H1 (cell line): ENCODE measurements around the gene SRGAP3. TPM values are rescaled to one million over a fixed set of nuclear protein-coding genes. Genes with fewer than 3 reads are reported as not detected.

ENCODE experiments used
- CTCF ChIA-PET: fragments of 300-600 bp; sonication (Branson Sonifier 250); formaldehyde crosslinking; loops from one replicate; lab custom pipeline; 2021; ENCODE audit not compliant: partially characterized antibody; lab: Charles Lee
- POLR2A ChIA-PET: fragments of 300-600 bp; sonication (Branson Sonifier 250); formaldehyde crosslinking; loops from one replicate; lab custom pipeline; 2021; ENCODE audit warnings: inconsistent platforms; ENCODE audit not compliant: partially characterized antibody; lab: Charles Lee
- DNase-seq, 2 experiments: peaks; one replicate each; pipeline versions ENCODE4 v3.0.0 to v3.0.0-alpha.2; 2010 to 2022; ENCODE audit warnings: low spot score in 2 of 2, low read depth in 1 of 2, mixed read lengths in 1 of 2
- FAIRE-seq: peaks from 2 replicates; lab custom pipeline; 2011; peaks lifted over from hg19 to GRCh38; lab: Jason Lieb, UNC
- H2AFZ ChIP-seq: 2 replicates; pipeline ENCODE4 v1.8.1; 2012; ENCODE audit warnings: low read length, inconsistent platforms
- H2AK5ac ChIP-seq: 2 replicates; pipeline ENCODE4 v1.6.1; 2013; ENCODE audit warnings: low read depth, low read length
- H2BK120ac ChIP-seq: replicated peaks from 2 replicates; pipeline ENCODE3; 2013; ENCODE audit warnings: low read depth, low read length, inconsistent platforms
- H2BK12ac ChIP-seq: 2 replicates; pipeline ENCODE4 v1.6.1; 2013; ENCODE audit warnings: low read depth, low read length
- H2BK15ac ChIP-seq: 2 replicates; pipeline ENCODE4 v1.6.1; 2013; ENCODE audit warnings: low read length
- H2BK20ac ChIP-seq: 2 replicates; pipeline ENCODE4 v1.6.1; 2013; ENCODE audit warnings: low read length
- H2BK5ac ChIP-seq: 2 replicates; pipeline ENCODE4 v1.6.1; 2013; ENCODE audit warnings: low read depth, low read length
- H3K14ac ChIP-seq: 2 replicates; pipeline ENCODE4 v1.6.1; 2013; ENCODE audit warnings: inconsistent platforms; ENCODE audit not compliant: insufficient read length
- H3K18ac ChIP-seq: 2 replicates; pipeline ENCODE4 v1.6.1; 2013; ENCODE audit warnings: low read length; ENCODE audit errors: extremely low read depth
- H3K23ac ChIP-seq: 2 replicates; pipeline ENCODE4 v1.6.1; 2013; ENCODE audit warnings: inconsistent platforms; ENCODE audit not compliant: insufficient read length
- H3K23me2 ChIP-seq: 2 replicates; pipeline ENCODE4 v1.6.1; 2013; ENCODE audit warnings: low read depth, low read length
- H3K27ac ChIP-seq: 2 replicates; pipeline ENCODE4 v1.6.1; 2011; ENCODE audit warnings: low read depth, low read length, inconsistent platforms
- H3K27me3 ChIP-seq, 4 experiments: replicated peaks in 1 of 4; 1 replicate in 1 of 4; 2 replicates in 3 of 4; pipeline versions ENCODE4 v1.6.1 to v1.8.1; 2011 to 2013; ENCODE audit warnings: low read length in 3 of 4, mild to moderate bottlenecking in 3 of 4, inconsistent platforms in 2 of 4, mixed read lengths in 2 of 4, moderate library complexity in 1 of 4; ENCODE audit not compliant: control insufficient read depth in 3 of 4, insufficient read depth in 3 of 4; ENCODE audit errors: extremely low read depth in 1 of 4
- H3K36me3 ChIP-seq, 4 experiments: 2 replicates each; pipeline versions ENCODE4 v1.6.1 to v1.8.1; 2011 to 2013; ENCODE audit warnings: mild to moderate bottlenecking in 4 of 4, low read length in 3 of 4, moderate library complexity in 2 of 4, control low read depth in 1 of 4, inconsistent platforms in 1 of 4; ENCODE audit not compliant: insufficient read depth in 4 of 4, control insufficient read depth in 2 of 4
- H3K4ac ChIP-seq: replicated peaks from 2 replicates; pipeline ENCODE3; 2013; ENCODE audit warnings: low read length, low read depth, mixed read lengths, inconsistent platforms; ENCODE audit not compliant: insufficient read length
- H3K4me1 ChIP-seq, 4 experiments: replicated peaks in 1 of 4; 1 replicate in 1 of 4; 2 replicates in 3 of 4; pipeline versions ENCODE4 v1.6.1 to v1.8.1; 2011 to 2013; ENCODE audit warnings: low read length in 3 of 4, inconsistent platforms in 2 of 4, mixed read lengths in 1 of 4; ENCODE audit not compliant: insufficient read depth in 4 of 4, control insufficient read depth in 3 of 4
- H3K4me2 ChIP-seq, 2 experiments: 2 replicates each; pipeline versions ENCODE4 v1.6.1 to v1.8.1; 2011 to 2013; ENCODE audit warnings: low read depth in 2 of 2, low read length in 2 of 2, control low read depth in 1 of 2, inconsistent platforms in 1 of 2, mild to moderate bottlenecking in 1 of 2; ENCODE audit not compliant: insufficient read depth in 1 of 2
- H3K4me3 ChIP-seq, 4 experiments: fragments of 200-600, 300-600 bp in 1 of 4; sonication (generic), shearing (Covaris generic), sonication (Bioruptor Twin) in 1 of 4; 2 replicates each; pipeline versions ENCODE4 v1.5.1 to v1.8.1; 2011 to 2016; ENCODE audit warnings: low read length in 4 of 4, low read depth in 3 of 4, control low read depth in 2 of 4, inconsistent platforms in 2 of 4, mild to moderate bottlenecking in 2 of 4, mixed read lengths in 1 of 4, moderate library complexity in 1 of 4; ENCODE audit not compliant: insufficient read depth in 2 of 4; ENCODE audit errors: extremely low read depth in 1 of 4
- H3K56ac ChIP-seq: replicated peaks from 2 replicates; pipeline ENCODE3; 2013; ENCODE audit warnings: low read depth, mild to moderate bottlenecking, mixed read lengths, low read length, inconsistent platforms; ENCODE audit not compliant: insufficient read length
- H3K79me1 ChIP-seq: 2 replicates; pipeline ENCODE4 v1.6.1; 2013; ENCODE audit warnings: low read depth, low read length, control low read depth
- H3K79me2 ChIP-seq, 2 experiments: 2 replicates each; pipeline versions ENCODE4 v1.6.1 to v1.8.1; 2012 to 2013; ENCODE audit warnings: low read length in 2 of 2, mild to moderate bottlenecking in 2 of 2, inconsistent platforms in 1 of 2; ENCODE audit not compliant: insufficient read depth in 2 of 2, control insufficient read depth in 1 of 2
- H3K9ac ChIP-seq, 4 experiments: replicated peaks in 1 of 4; 1 replicate in 1 of 4; 2 replicates in 3 of 4; pipeline versions ENCODE4 v1.6.1 to v1.8.1; 2011 to 2013; ENCODE audit warnings: low read depth in 3 of 4, low read length in 3 of 4, control low read depth in 2 of 4, mild to moderate bottlenecking in 2 of 4, moderate library complexity in 2 of 4, inconsistent platforms in 1 of 4; ENCODE audit errors: extremely low read depth in 1 of 4
- H3K9me3 ChIP-seq, 2 experiments: 2 replicates each; pipeline versions ENCODE4 v1.6.1 to v1.8.1; 2012 to 2013; ENCODE audit warnings: mild to moderate bottlenecking in 2 of 2, moderate library complexity in 2 of 2, control low read depth in 1 of 2, inconsistent platforms in 1 of 2, low read depth in 1 of 2, low read length in 1 of 2, mixed read lengths in 1 of 2; ENCODE audit not compliant: insufficient read depth in 2 of 2
- H4K20me1 ChIP-seq, 2 experiments: replicated peaks in 1 of 2; 2 replicates each; pipeline versions ENCODE3 to v1.8.1; 2011 to 2013; ENCODE audit warnings: inconsistent platforms in 2 of 2, low read length in 2 of 2, mild to moderate bottlenecking in 1 of 2; ENCODE audit not compliant: insufficient read depth in 2 of 2, control insufficient read depth in 1 of 2
- H4K5ac ChIP-seq: 2 replicates; pipeline ENCODE4 v1.6.1; 2013; ENCODE audit warnings: low read length, low read depth, mixed read lengths, inconsistent platforms; ENCODE audit not compliant: insufficient read length
- H4K8ac ChIP-seq: 2 replicates; pipeline ENCODE4 v1.8.0; 2013; ENCODE audit warnings: mild to moderate bottlenecking, moderate library complexity, low read length, inconsistent platforms; ENCODE audit not compliant: insufficient read depth; ENCODE audit errors: extremely low read depth
- H4K91ac ChIP-seq: replicated peaks from 2 replicates; pipeline ENCODE3; 2013; ENCODE audit warnings: low read length, mixed read lengths, inconsistent platforms; ENCODE audit not compliant: insufficient read length
- ATF3 ChIP-seq: IDR thresholded peaks from 2 replicates; pipeline ENCODE4 v1.6.1; 2011; ENCODE audit warnings: low read depth, mild to moderate bottlenecking, low read length; ENCODE audit not compliant: insufficient read depth
- BACH1 ChIP-seq: IDR thresholded peaks from 2 replicates; pipeline ENCODE4 v1.6.1; 2012; ENCODE audit warnings: low read length, improper control_type of control experiment
- CTBP2 ChIP-seq: IDR thresholded peaks from 2 replicates; pipeline ENCODE4 v1.7.0; 2011; ENCODE audit warnings: borderline replicate concordance, mild to moderate bottlenecking, moderate library complexity, mixed read lengths, low read length; ENCODE audit not compliant: insufficient read depth, insufficient read length
- EGR1 ChIP-seq: IDR thresholded peaks from 2 replicates; pipeline ENCODE4 v1.6.1; 2011; ENCODE audit warnings: low read depth, low read length, borderline replicate concordance
- GABPA ChIP-seq: IDR thresholded peaks from 2 replicates; pipeline ENCODE4 v1.6.1; 2011; ENCODE audit warnings: mild to moderate bottlenecking, low read length, moderate library complexity, borderline replicate concordance; ENCODE audit not compliant: insufficient read depth
- JUND ChIP-seq: IDR thresholded peaks from 2 replicates; pipeline ENCODE4 v1.6.1; 2011; ENCODE audit warnings: mild to moderate bottlenecking, improper control_type of control experiment, low read length
- KDM5A ChIP-seq: fragments of 200-600 bp; IDR thresholded peaks from 2 replicates; pipeline ENCODE4 v1.7.1; 2012; ENCODE audit warnings: mild to moderate bottlenecking, low read length, inconsistent platforms, mixed read lengths
- MAFK ChIP-seq: IDR thresholded peaks from 2 replicates; pipeline ENCODE4 v1.6.1; 2012; ENCODE audit warnings: low read depth, mild to moderate bottlenecking, improper control_type of control experiment, low read length
- MAX ChIP-seq: IDR thresholded peaks from 2 replicates; pipeline ENCODE4 v1.6.1; 2012; ENCODE audit warnings: inconsistent platforms
- NRF1 ChIP-seq: IDR thresholded peaks from 2 replicates; pipeline ENCODE4 v1.6.1; 2011; ENCODE audit warnings: mild to moderate bottlenecking, low read depth, low read length, improper control_type of control experiment
- RAD21 ChIP-seq, 2 experiments: IDR thresholded peaks in 1 of 2; conservative IDR thresholded peaks in 1 of 2; 2 replicates each; pipeline ENCODE4 v1.6.1; 2011; ENCODE audit warnings: low read depth in 2 of 2, low read length in 2 of 2, improper control_type of control experiment in 1 of 2, inconsistent platforms in 1 of 2, mild to moderate bottlenecking in 1 of 2, moderate library complexity in 1 of 2
- SIRT6 ChIP-seq: IDR thresholded peaks from one replicate; pipeline ENCODE4 v1.7.1; 2012; ENCODE audit warnings: low read length, inconsistent platforms
- SUZ12 ChIP-seq: fragments of 200-600 bp; sonication (generic); IDR thresholded peaks from 2 replicates; pipeline ENCODE4 v1.6.1; 2012; ENCODE audit warnings: mild to moderate bottlenecking, inconsistent platforms, low read length, moderate library complexity, mixed read lengths
- YY1 ChIP-seq: IDR thresholded peaks from 2 replicates; pipeline ENCODE4 v1.6.1; 2011; ENCODE audit warnings: low read depth, mild to moderate bottlenecking, low read length
- WGBS, 2 experiments: shearing (Covaris generic) in 1 of 2; methylation state at CpG; one replicate each; pipeline versions ENCODE4 v1.1.6 to v1.1.7; 2013 to 2015; ENCODE audit warnings: low lambda C conversion rate in 2 of 2, mixed read lengths in 2 of 2, inconsistent platforms in 1 of 2, low coverage in 1 of 2, missing lambda C conversion rate in 1 of 2; ENCODE audit not compliant: insufficient replicate concordance in 2 of 2, insufficient coverage in 1 of 2, insufficient read length in 1 of 2; ENCODE audit errors: extremely low coverage in 1 of 2, missing lambda C conversion rate in 1 of 2; 5-methylcytosine and 5-hydroxymethylcytosine counted together
- polyA plus RNA-seq, 7 experiments: library from polyadenylated mRNA; depleted of rRNA in 3 of 7; stranded (reverse) in 5 of 7; unstranded in 2 of 7; fragments of >200 nt in 5 of 7; fragments of 200-250 nt in 2 of 7; gene quantifications; 1 replicate in 5 of 7; 2 replicates in 1 of 7; 4 replicates in 1 of 7; pipeline versions ENCODE4 v1.2.1 to v1.2.3, GENCODE V29; 2011 to 2013; ENCODE audit warnings: missing spikeins in 2 of 7, mixed read lengths in 2 of 7
- total RNA-seq: library from RNA; stranded (reverse); fragmentation: NEBNext Ultra II Directional; extraction: Animal tissue kit (Norgen Biotek cat#: 25700); gene quantifications from 2 replicates; pipeline ENCODE4 v1.2.1, GENCODE V29; 2021

The SRGAP3 gene
- total and polyA plus RNA-seq, 2 of the 8 experiments (the other 6 are each of a cell fraction or from before 2014, with no cell fraction given): 5.8 to 11.4 TPM

- no peak overlapping the region for H4K91ac ChIP-seq
- peaks cover 0 to 1% of the 10 kb centered on the region in 2 experiments for H4K20me1 ChIP-seq
- H2BK5ac ChIP-seq: no peak overlapping the region
- H3K23me2 ChIP-seq: no peaks in the 10 kb centered on the region; the same call in 1 of the 2 replicates
- no peak overlapping the region for H4K5ac ChIP-seq
- H2AFZ ChIP-seq: no peak overlapping the region
- no peak overlapping the region; the same call in 1 of the 2 replicates for H4K8ac ChIP-seq
- H3K27me3 ChIP-seq: no peaks in the 10 kb centered on the region
- H3K56ac ChIP-seq: no peak overlapping the region
- H3K27ac ChIP-seq: no peak overlapping the region
- DNase-seq (no peak), FAIRE-seq (no peak)
- no peak overlapping the region for H3K9ac ChIP-seq
- ChIA-PET CTCF (interaction anchor here (0.9 to 1.0 kb wide), 2 partner anchors 11 to 84 kb away, joined by 3 read pairs; no protein-coding TSS in a partner anchor), POLR2A (no interaction called here)
- H3K4me3 ChIP-seq: no peak overlapping the region
- no peak overlapping the region for H3K18ac ChIP-seq
- H2BK120ac ChIP-seq: no peak overlapping the region
- no peak overlapping the region for H2BK15ac ChIP-seq
- H3K79me2 ChIP-seq: no peaks in the 10 kb centered on the region
- H3K4me2 ChIP-seq: no peak overlapping the region
- H2BK20ac ChIP-seq: no peak overlapping the region
- no peak overlapping the region for H3K14ac ChIP-seq
- peaks cover 0 to 3% (median under 1%) of the 10 kb centered on the region in 4 experiments; a peak in 1 of 7 replicates for H3K4me1 ChIP-seq
- H3K36me3 ChIP-seq: no peaks in the 10 kb centered on the region
- 92% methylated on average over 3 of the region's 3 CpGs; no CpG with 5 or more reads in 1 of the 2 experiments for WGBS, 2 experiments
- no peak overlapping the region for H2AK5ac ChIP-seq
- H2BK12ac ChIP-seq: no peak overlapping the region
- H3K79me1 ChIP-seq: peaks cover 2% of the 10 kb centered on the region; the same call in 1 of the 2 replicates
- H3K23ac ChIP-seq: no peak overlapping the region
- no peaks in the 10 kb centered on the region for H3K9me3 ChIP-seq
- no peak overlapping the region for H3K4ac ChIP-seq
- no peak for TF ChIP-seq ATF3
- TF ChIP-seq CTBP2: no peak
- no peak for TF ChIP-seq EGR1
- no peak for TF ChIP-seq SUZ12
- TF ChIP-seq RAD21 (IDR thresholded peaks at IDR 0.05 in 1 of 2, conservative IDR thresholded peaks at IDR 0.05 in 1 of 2; ENCODE audit: low read depth in 2 of 2, low read length in 2 of 2): no peak
- TF ChIP-seq KDM5A: no peak
- no peak for TF ChIP-seq NRF1
- no peak for TF ChIP-seq JUND
- TF ChIP-seq MAFK: no peak
- TF ChIP-seq YY1: no peak
- TF ChIP-seq MAX: no peak
- no peak for TF ChIP-seq SIRT6
- no peak for TF ChIP-seq GABPA
- no peak for TF ChIP-seq BACH1
Measured at GRCh38 chr3:9218514-9218846, 31.0 kb downstream of the SRGAP3 start.
